H1 (cell line): ENCODE measurements around the gene RAD51B. TPM values are rescaled to one million over a fixed set of nuclear protein-coding genes. Genes with fewer than 3 reads are reported as not detected.

Experiments
- CTCF ChIA-PET: fragments of 300-600 bp; sonication (Branson Sonifier 250); formaldehyde crosslinking; loops from one replicate; lab custom pipeline; 2021; ENCODE audit not compliant: partially characterized antibody; lab: Charles Lee
- POLR2A ChIA-PET: fragments of 300-600 bp; sonication (Branson Sonifier 250); formaldehyde crosslinking; loops from one replicate; lab custom pipeline; 2021; ENCODE audit warnings: inconsistent platforms; ENCODE audit not compliant: partially characterized antibody; lab: Charles Lee
- DNase-seq, 2 experiments: peaks; one replicate each; pipeline versions ENCODE4 v3.0.0 to v3.0.0-alpha.2; 2010 to 2022; ENCODE audit warnings: low spot score in 2 of 2, low read depth in 1 of 2, mixed read lengths in 1 of 2
- FAIRE-seq: peaks from 2 replicates; lab custom pipeline; 2011; peaks lifted over from hg19 to GRCh38; lab: Jason Lieb, UNC
- H2AFZ ChIP-seq: 2 replicates; pipeline ENCODE4 v1.8.1; 2012; ENCODE audit warnings: low read length, inconsistent platforms
- H2AK5ac ChIP-seq: 2 replicates; pipeline ENCODE4 v1.6.1; 2013; ENCODE audit warnings: low read depth, low read length
- H2BK120ac ChIP-seq: replicated peaks from 2 replicates; pipeline ENCODE3; 2013; ENCODE audit warnings: low read depth, low read length, inconsistent platforms
- H2BK12ac ChIP-seq: 2 replicates; pipeline ENCODE4 v1.6.1; 2013; ENCODE audit warnings: low read depth, low read length
- H2BK15ac ChIP-seq: 2 replicates; pipeline ENCODE4 v1.6.1; 2013; ENCODE audit warnings: low read length
- H2BK20ac ChIP-seq: 2 replicates; pipeline ENCODE4 v1.6.1; 2013; ENCODE audit warnings: low read length
- H2BK5ac ChIP-seq: 2 replicates; pipeline ENCODE4 v1.6.1; 2013; ENCODE audit warnings: low read depth, low read length
- H3K14ac ChIP-seq: 2 replicates; pipeline ENCODE4 v1.6.1; 2013; ENCODE audit warnings: inconsistent platforms; ENCODE audit not compliant: insufficient read length
- H3K18ac ChIP-seq: 2 replicates; pipeline ENCODE4 v1.6.1; 2013; ENCODE audit warnings: low read length; ENCODE audit errors: extremely low read depth
- H3K23ac ChIP-seq: 2 replicates; pipeline ENCODE4 v1.6.1; 2013; ENCODE audit warnings: inconsistent platforms; ENCODE audit not compliant: insufficient read length
- H3K23me2 ChIP-seq: 2 replicates; pipeline ENCODE4 v1.6.1; 2013; ENCODE audit warnings: low read depth, low read length
- H3K27ac ChIP-seq: 2 replicates; pipeline ENCODE4 v1.6.1; 2011; ENCODE audit warnings: low read depth, low read length, inconsistent platforms
- H3K27me3 ChIP-seq, 4 experiments: replicated peaks in 1 of 4; 1 replicate in 1 of 4; 2 replicates in 3 of 4; pipeline versions ENCODE4 v1.6.1 to v1.8.1; 2011 to 2013; ENCODE audit warnings: low read length in 3 of 4, mild to moderate bottlenecking in 3 of 4, inconsistent platforms in 2 of 4, mixed read lengths in 2 of 4, moderate library complexity in 1 of 4; ENCODE audit not compliant: control insufficient read depth in 3 of 4, insufficient read depth in 3 of 4; ENCODE audit errors: extremely low read depth in 1 of 4
- H3K36me3 ChIP-seq, 4 experiments: 2 replicates each; pipeline versions ENCODE4 v1.6.1 to v1.8.1; 2011 to 2013; ENCODE audit warnings: mild to moderate bottlenecking in 4 of 4, low read length in 3 of 4, moderate library complexity in 2 of 4, control low read depth in 1 of 4, inconsistent platforms in 1 of 4; ENCODE audit not compliant: insufficient read depth in 4 of 4, control insufficient read depth in 2 of 4
- H3K4ac ChIP-seq: replicated peaks from 2 replicates; pipeline ENCODE3; 2013; ENCODE audit warnings: low read length, low read depth, mixed read lengths, inconsistent platforms; ENCODE audit not compliant: insufficient read length
- H3K4me1 ChIP-seq, 4 experiments: replicated peaks in 1 of 4; 1 replicate in 1 of 4; 2 replicates in 3 of 4; pipeline versions ENCODE4 v1.6.1 to v1.8.1; 2011 to 2013; ENCODE audit warnings: low read length in 3 of 4, inconsistent platforms in 2 of 4, mixed read lengths in 1 of 4; ENCODE audit not compliant: insufficient read depth in 4 of 4, control insufficient read depth in 3 of 4
- H3K4me2 ChIP-seq, 2 experiments: 2 replicates each; pipeline versions ENCODE4 v1.6.1 to v1.8.1; 2011 to 2013; ENCODE audit warnings: low read depth in 2 of 2, low read length in 2 of 2, control low read depth in 1 of 2, inconsistent platforms in 1 of 2, mild to moderate bottlenecking in 1 of 2; ENCODE audit not compliant: insufficient read depth in 1 of 2
- H3K4me3 ChIP-seq, 4 experiments: fragments of 200-600, 300-600 bp in 1 of 4; sonication (generic), shearing (Covaris generic), sonication (Bioruptor Twin) in 1 of 4; 2 replicates each; pipeline versions ENCODE4 v1.5.1 to v1.8.1; 2011 to 2016; ENCODE audit warnings: low read length in 4 of 4, low read depth in 3 of 4, control low read depth in 2 of 4, inconsistent platforms in 2 of 4, mild to moderate bottlenecking in 2 of 4, mixed read lengths in 1 of 4, moderate library complexity in 1 of 4; ENCODE audit not compliant: insufficient read depth in 2 of 4; ENCODE audit errors: extremely low read depth in 1 of 4
- H3K56ac ChIP-seq: replicated peaks from 2 replicates; pipeline ENCODE3; 2013; ENCODE audit warnings: low read depth, mild to moderate bottlenecking, mixed read lengths, low read length, inconsistent platforms; ENCODE audit not compliant: insufficient read length
- H3K79me1 ChIP-seq: 2 replicates; pipeline ENCODE4 v1.6.1; 2013; ENCODE audit warnings: low read depth, low read length, control low read depth
- H3K79me2 ChIP-seq, 2 experiments: 2 replicates each; pipeline versions ENCODE4 v1.6.1 to v1.8.1; 2012 to 2013; ENCODE audit warnings: low read length in 2 of 2, mild to moderate bottlenecking in 2 of 2, inconsistent platforms in 1 of 2; ENCODE audit not compliant: insufficient read depth in 2 of 2, control insufficient read depth in 1 of 2
- H3K9ac ChIP-seq, 4 experiments: replicated peaks in 1 of 4; 1 replicate in 1 of 4; 2 replicates in 3 of 4; pipeline versions ENCODE4 v1.6.1 to v1.8.1; 2011 to 2013; ENCODE audit warnings: low read depth in 3 of 4, low read length in 3 of 4, control low read depth in 2 of 4, mild to moderate bottlenecking in 2 of 4, moderate library complexity in 2 of 4, inconsistent platforms in 1 of 4; ENCODE audit errors: extremely low read depth in 1 of 4
- H3K9me3 ChIP-seq, 2 experiments: 2 replicates each; pipeline versions ENCODE4 v1.6.1 to v1.8.1; 2012 to 2013; ENCODE audit warnings: mild to moderate bottlenecking in 2 of 2, moderate library complexity in 2 of 2, control low read depth in 1 of 2, inconsistent platforms in 1 of 2, low read depth in 1 of 2, low read length in 1 of 2, mixed read lengths in 1 of 2; ENCODE audit not compliant: insufficient read depth in 2 of 2
- H4K20me1 ChIP-seq, 2 experiments: replicated peaks in 1 of 2; 2 replicates each; pipeline versions ENCODE3 to v1.8.1; 2011 to 2013; ENCODE audit warnings: inconsistent platforms in 2 of 2, low read length in 2 of 2, mild to moderate bottlenecking in 1 of 2; ENCODE audit not compliant: insufficient read depth in 2 of 2, control insufficient read depth in 1 of 2
- H4K5ac ChIP-seq: 2 replicates; pipeline ENCODE4 v1.6.1; 2013; ENCODE audit warnings: low read length, low read depth, mixed read lengths, inconsistent platforms; ENCODE audit not compliant: insufficient read length
- H4K8ac ChIP-seq: 2 replicates; pipeline ENCODE4 v1.8.0; 2013; ENCODE audit warnings: mild to moderate bottlenecking, moderate library complexity, low read length, inconsistent platforms; ENCODE audit not compliant: insufficient read depth; ENCODE audit errors: extremely low read depth
- H4K91ac ChIP-seq: replicated peaks from 2 replicates; pipeline ENCODE3; 2013; ENCODE audit warnings: low read length, mixed read lengths, inconsistent platforms; ENCODE audit not compliant: insufficient read length
- CTBP2 ChIP-seq: IDR thresholded peaks from 2 replicates; pipeline ENCODE4 v1.7.0; 2011; ENCODE audit warnings: borderline replicate concordance, mild to moderate bottlenecking, moderate library complexity, mixed read lengths, low read length; ENCODE audit not compliant: insufficient read depth, insufficient read length
- TAF1 ChIP-seq: IDR thresholded peaks from 2 replicates; pipeline ENCODE4 v1.6.1; 2011; ENCODE audit warnings: mild to moderate bottlenecking, low read depth, low read length
- WGBS, 2 experiments: shearing (Covaris generic) in 1 of 2; methylation state at CpG; one replicate each; pipeline versions ENCODE4 v1.1.6 to v1.1.7; 2013 to 2015; ENCODE audit warnings: low lambda C conversion rate in 2 of 2, mixed read lengths in 2 of 2, inconsistent platforms in 1 of 2, low coverage in 1 of 2, missing lambda C conversion rate in 1 of 2; ENCODE audit not compliant: insufficient replicate concordance in 2 of 2, insufficient coverage in 1 of 2, insufficient read length in 1 of 2; ENCODE audit errors: extremely low coverage in 1 of 2, missing lambda C conversion rate in 1 of 2; 5-methylcytosine and 5-hydroxymethylcytosine counted together
- polyA plus RNA-seq, 7 experiments: library from polyadenylated mRNA; depleted of rRNA in 3 of 7; stranded (reverse) in 5 of 7; unstranded in 2 of 7; fragments of >200 nt in 5 of 7; fragments of 200-250 nt in 2 of 7; gene quantifications; 1 replicate in 5 of 7; 2 replicates in 1 of 7; 4 replicates in 1 of 7; pipeline versions ENCODE4 v1.2.1 to v1.2.3, GENCODE V29; 2011 to 2013; ENCODE audit warnings: missing spikeins in 2 of 7, mixed read lengths in 2 of 7
- total RNA-seq: library from RNA; stranded (reverse); fragmentation: NEBNext Ultra II Directional; extraction: Animal tissue kit (Norgen Biotek cat#: 25700); gene quantifications from 2 replicates; pipeline ENCODE4 v1.2.1, GENCODE V29; 2021
- TF ChIP-seq, protein P1 (sequence below): IDR thresholded peaks from 2 replicates; pipeline ENCODE4 v1.6.1; 2012; ENCODE audit warnings: inconsistent platforms

The RAD51B gene
- total and polyA plus RNA-seq, 2 of the 8 experiments (the other 6 are each of a cell fraction or from before 2014, with no cell fraction given), result 3.9 to 14.9 TPM

- no peaks in the 10 kb centered on the region for H3K36me3 ChIP-seq
- H3K4ac ChIP-seq, result no peak overlapping the region
- no peaks in the 10 kb centered on the region for H3K9me3 ChIP-seq
- ChIA-PET POLR2A (no interaction called here), CTCF (interaction anchor here (0.6 to 1.2 kb wide), 3 partner anchors 14 to 955 kb away, joined by 3 to 5 read pairs (median 3); no protein-coding TSS in a partner anchor)
- no peak overlapping the region for H4K91ac ChIP-seq
- no peak overlapping the region for H3K23ac ChIP-seq
- no peak overlapping the region for H3K56ac ChIP-seq
- 90% methylated on average over 2 of the region's 2 CpGs; no CpG with 5 or more reads in 1 of the 2 experiments for WGBS, 2 experiments
- H3K27ac ChIP-seq, result no peak overlapping the region
- H3K79me1 ChIP-seq, result no peaks in the 10 kb centered on the region
- H3K18ac ChIP-seq, result no peak overlapping the region
- no peak overlapping the region for H2AFZ ChIP-seq
- no peak overlapping the region for H4K5ac ChIP-seq
- no peak overlapping the region for H2AK5ac ChIP-seq
- H3K4me2 ChIP-seq, result no peak overlapping the region
- no peak overlapping the region for H2BK120ac ChIP-seq
- H3K79me2 ChIP-seq, result no peaks in the 10 kb centered on the region
- no peak overlapping the region for H4K8ac ChIP-seq
- no peak overlapping the region for H3K14ac ChIP-seq
- no peaks in the 10 kb centered on the region for H3K27me3 ChIP-seq
- no peak overlapping the region for H3K9ac ChIP-seq
- H2BK12ac ChIP-seq, result no peak overlapping the region
- FAIRE-seq, result no peak
- no peaks in the 10 kb centered on the region for H3K23me2 ChIP-seq
- no peaks in the 10 kb centered on the region for H4K20me1 ChIP-seq
- no peak overlapping the region for H2BK20ac ChIP-seq
- no peak overlapping the region for H2BK15ac ChIP-seq
- H3K4me3 ChIP-seq, result no peak overlapping the region
- TF ChIP-seq, protein P1, sequence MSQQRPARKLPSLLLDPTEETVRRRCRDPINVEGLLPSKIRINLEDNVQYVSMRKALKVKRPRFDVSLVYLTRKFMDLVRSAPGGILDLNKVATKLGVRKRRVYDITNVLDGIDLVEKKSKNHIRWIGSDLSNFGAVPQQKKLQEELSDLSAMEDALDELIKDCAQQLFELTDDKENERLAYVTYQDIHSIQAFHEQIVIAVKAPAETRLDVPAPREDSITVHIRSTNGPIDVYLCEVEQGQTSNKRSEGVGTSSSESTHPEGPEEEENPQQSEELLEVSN, result no peak
- no peak for TF ChIP-seq TAF1
- TF ChIP-seq CTBP2, result no peak
- H2BK5ac ChIP-seq, result no peak overlapping the region
- H3K4me1 ChIP-seq, result peaks cover 5 to 11% (median 8%) of the 10 kb centered on the region in 4 experiments
- DNase-seq, result no peak
Measured at GRCh38 chr14:68390741-68391140, 571.2 kb downstream of the RAD51B start.
